AG04450 (cell line): ENCODE data around the gene ERN2. TPM values are rescaled to one million over a fixed set of nuclear protein-coding genes. Genes with fewer than 3 reads are reported as not detected.
"Not testable (repeated sequence)": the region's sequence is repeated elsewhere in the genome, so short reads cannot be mapped to it uniquely, and the experiment has no call there.

Source experiments
- CTCF ChIA-PET: fragments of 300-600, 350-600 bp; formaldehyde crosslinking; extraction: SDS; loops from one replicate; lab custom pipeline; 2022; ENCODE audit warnings: antibody characterized with exemption, inconsistent platforms; lab: Charles Lee
- POLR2A ChIA-PET: fragments of 350-600 bp; formaldehyde crosslinking; extraction: SDS; loops from one replicate; lab custom pipeline; 2021; ENCODE audit warnings: antibody characterized with exemption, inconsistent platforms; lab: Yijun Ruan, JAX
- DNase-seq: peaks from one replicate; pipeline ENCODE4 v3.0.0-alpha.2; 2011; ENCODE audit warnings: low read depth, low spot score
- H3K27ac ChIP-seq: one replicate; pipeline ENCODE4 v1.5.1; 2012; ENCODE audit warnings: low read depth, low read length, control low read depth
- H3K27me3 ChIP-seq: one replicate; pipeline ENCODE4 v1.6.0; 2012; ENCODE audit warnings: low read length; ENCODE audit not compliant: control insufficient read depth, insufficient read depth
- H3K4me3 ChIP-seq: 2 replicates; pipeline ENCODE4 v1.5.1; 2011; ENCODE audit warnings: mild to moderate bottlenecking, low read depth, low read length, control low read depth
- H3K9me3 ChIP-seq: 2 replicates; pipeline ENCODE4 v1.5.1; 2012; ENCODE audit warnings: low read length; ENCODE audit not compliant: control insufficient read depth, insufficient read depth
- CTCF ChIP-seq: IDR thresholded peaks from 2 replicates; pipeline ENCODE4 v1.5.1; 2011; ENCODE audit warnings: low read depth, low read length, control low read depth, inconsistent platforms
- polyA plus RNA-seq: library from polyadenylated mRNA; depleted of rRNA; stranded (reverse); fragments of >200 nt; gene quantifications from 2 replicates; pipeline ENCODE4 v1.2.3, GENCODE V29; 2011

ERN2 gene
- polyA plus RNA-seq, 1 experiment, result 0.12 TPM

- DNase-seq, result no peak
- TF ChIP-seq CTCF, result no peak
- H3K27ac ChIP-seq, result no peak within 1 kb of the TSS
- no peak within 1 kb of the TSS for H3K4me3 ChIP-seq
- no peaks in the 10 kb centered on the region; the same call in 1 of the 2 replicates for H3K9me3 ChIP-seq
- H3K27me3 ChIP-seq, result peaks cover 19% of the 10 kb centered on the region
- ChIA-PET POLR2A (no interaction called here), CTCF (interaction anchor here (0.6 kb wide), 1 partner anchor 121 kb away, joined by 3 read pairs; no protein-coding TSS in a partner anchor)
Measured at GRCh38 chr16:23754594-23755483, 41.8 kb upstream of the ERN2 start, which contains the start of gene CHP2. CHP2 (plus strand) TSS chr16:23755026; CDS start chr16:23755050, 24 bp downstream.

DNA sequence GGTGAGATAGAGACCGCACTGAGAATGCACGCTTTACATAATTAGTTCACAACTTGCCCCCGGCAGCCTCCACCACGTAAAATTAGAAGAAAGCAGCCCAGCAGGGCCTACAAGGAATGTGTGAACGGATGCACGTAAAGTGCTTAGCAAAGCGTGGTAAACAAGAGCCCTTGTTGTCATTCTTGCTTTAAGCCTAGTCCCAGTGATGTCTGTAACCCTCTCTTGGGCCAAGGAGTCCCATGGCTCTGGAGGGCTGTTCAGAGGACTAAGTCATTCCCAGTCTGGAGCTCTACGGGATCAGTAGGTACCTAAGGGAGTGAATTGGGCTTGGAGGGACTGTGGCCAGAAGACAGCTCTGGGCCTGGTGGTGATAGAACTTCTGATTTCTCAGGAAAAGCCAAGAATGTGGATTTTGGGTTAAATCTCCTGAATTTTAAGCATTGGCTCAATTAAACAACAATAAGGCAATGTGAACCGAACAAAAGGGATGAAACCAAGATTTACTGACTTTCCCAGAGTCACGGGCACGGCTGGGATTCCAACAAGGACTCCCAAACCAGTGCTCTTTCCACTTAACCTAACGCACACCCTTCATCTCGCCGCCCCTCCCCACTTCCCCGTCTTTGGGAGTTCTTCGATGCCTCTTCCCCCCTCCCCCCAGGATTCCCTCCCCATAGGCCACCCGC is 41.0 kb upstream of the ERN2 start:
- POLR2A ChIA-PET, result no interaction called here
- peaks cover 19% of the 10 kb centered on the region for H3K27me3 ChIP-seq
- no peak overlapping the region for H3K4me3 ChIP-seq
- H3K27ac ChIP-seq, result no peak overlapping the region
- H3K9me3 ChIP-seq, result no peaks in the 10 kb centered on the region; the same call in 1 of the 2 replicates
- no peak for DNase-seq
- TF ChIP-seq CTCF, result no peak
- CTCF ChIA-PET, result no interaction called here

- DNase-seq, H3K9me3 ChIP-seq, H3K4me3 ChIP-seq, CTCF ChIA-PET, POLR2A ChIA-PET, H3K27ac ChIP-seq: not testable (repeated sequence)
- H3K27me3 ChIP-seq, result peaks cover 19% of the 10 kb centered on the region
Measured at GRCh38 chr16:23751053-23751452, 38.0 kb upstream of the ERN2 start.

- DNase-seq, result no peak
- Histone ChIP-seq H3K4me3 (no peak overlapping the region), H3K9me3 (no peaks in the 10 kb centered on the region), H3K27ac (no peak overlapping the region), H3K27me3 (peaks cover 2% of the 10 kb centered on the region)
- no peak for TF ChIP-seq CTCF
- CTCF ChIA-PET, result no interaction called here
- POLR2A ChIA-PET, result no interaction called here
Measured at GRCh38 chr16:23748630-23749029, 35.6 kb upstream of the ERN2 start.

GRCh38 chr16:23745263-23745662 is 32.2 kb upstream of the ERN2 start:
- H3K9me3 ChIP-seq, result no peaks in the 10 kb centered on the region
- H3K4me3 ChIP-seq, result no peak overlapping the region
- ChIA-PET CTCF (interaction anchor here (1.3 kb wide), 1 partner anchor 265 kb away, joined by 4 read pairs; no protein-coding TSS in a partner anchor), POLR2A (no interaction called here)
- DNase-seq, result no peak
- no peak overlapping the region for H3K27ac ChIP-seq
- TF ChIP-seq CTCF, result no peak
- no peaks in the 10 kb centered on the region for H3K27me3 ChIP-seq
